Loucy (cell line): Measurements from ENCODE around the gene DNAJC5G.
"Not testable (repeated sequence)": the region's sequence is repeated elsewhere in the genome, so short reads cannot be mapped to it uniquely, and the experiment has no call there.

Experiments used
- H2AFZ ChIP-seq: fragments of 200-600 bp; sonication (generic); 2 replicates; pipeline ENCODE4 v1.6.0; 2016; ENCODE audit warnings: antibody characterized with exemption, mild to moderate bottlenecking, low read length, moderate library complexity
- H3F3A ChIP-seq: fragments of 200-600 bp; 2 replicates; pipeline ENCODE4 v1.6.0; 2016; ENCODE audit warnings: antibody characterized with exemption, low read depth, mild to moderate bottlenecking
- H3K27me3 ChIP-seq: fragments of 200-600 bp; sonication (generic); 2 replicates; pipeline ENCODE4 v1.6.1; 2014; ENCODE audit warnings: low read length, mild to moderate bottlenecking; ENCODE audit not compliant: insufficient read depth, poor library complexity, severe bottlenecking
- H3K36me3 ChIP-seq: fragments of 200-600 bp; sonication (generic); 2 replicates; pipeline ENCODE4 v1.6.1; 2016; ENCODE audit warnings: low read length; ENCODE audit not compliant: insufficient read depth
- H3K4me1 ChIP-seq: fragments of 200-600 bp; sonication (generic); 2 replicates; pipeline ENCODE4 v1.5.1; 2014; ENCODE audit warnings: low read length, mild to moderate bottlenecking; ENCODE audit not compliant: insufficient read depth, poor library complexity, severe bottlenecking
- H3K4me2 ChIP-seq: fragments of 200-600 bp; sonication (generic); 2 replicates; pipeline ENCODE4 v1.6.0; 2014; ENCODE audit warnings: antibody characterized with exemption, low read length, low read depth, mild to moderate bottlenecking; ENCODE audit not compliant: poor library complexity, severe bottlenecking
- H3K4me3 ChIP-seq: fragments of 200-600 bp; sonication (generic); 2 replicates; pipeline ENCODE4 v1.5.1; 2014; ENCODE audit warnings: low read length, mild to moderate bottlenecking, mixed read lengths; ENCODE audit not compliant: poor library complexity, severe bottlenecking
- H3K79me2 ChIP-seq: fragments of 200-600 bp; sonication (generic); 2 replicates; pipeline ENCODE4 v1.6.1; 2014; ENCODE audit warnings: low read length; ENCODE audit not compliant: insufficient read depth
- H3K9ac ChIP-seq: fragments of 200-600 bp; sonication (generic); 2 replicates; pipeline ENCODE4 v1.6.0; 2014; ENCODE audit warnings: mild to moderate bottlenecking, low read depth, low read length, moderate library complexity; ENCODE audit not compliant: poor library complexity, severe bottlenecking
- H3K9me2 ChIP-seq: fragments of 200-600 bp; sonication (generic); replicated peaks from 2 replicates; pipeline ENCODE4 v1.6.1; 2016; ENCODE audit warnings: low read depth, low read length, mixed read lengths
- H3K9me3 ChIP-seq: fragments of 200-600 bp; sonication (generic); 2 replicates; pipeline ENCODE4 v1.6.1; 2014; ENCODE audit warnings: mild to moderate bottlenecking, antibody characterized with exemption, low read length, low read depth; ENCODE audit not compliant: insufficient read depth
- H4K20me1 ChIP-seq: fragments of 200-600 bp; sonication (generic); 2 replicates; pipeline ENCODE4 v1.6.0; 2014; ENCODE audit warnings: antibody characterized with exemption, low read length, mild to moderate bottlenecking; ENCODE audit not compliant: insufficient read depth, poor library complexity, severe bottlenecking
- EZH2phosphoT487 ChIP-seq: fragments of 200-600 bp; IDR thresholded peaks from 2 replicates; pipeline ENCODE4 v1.6.1; 2018; ENCODE audit warnings: antibody characterized with exemption, mild to moderate bottlenecking, moderate library complexity, borderline replicate concordance
- TF ChIP-seq, protein P1 (sequence below): fragments of 200-600 bp; sonication (generic); conservative IDR thresholded peaks from 2 replicates; pipeline ENCODE4 v1.5.1; 2014; ENCODE audit warnings: mild to moderate bottlenecking, antibody characterized with exemption, low read length

The DNAJC5G gene

DNA sequence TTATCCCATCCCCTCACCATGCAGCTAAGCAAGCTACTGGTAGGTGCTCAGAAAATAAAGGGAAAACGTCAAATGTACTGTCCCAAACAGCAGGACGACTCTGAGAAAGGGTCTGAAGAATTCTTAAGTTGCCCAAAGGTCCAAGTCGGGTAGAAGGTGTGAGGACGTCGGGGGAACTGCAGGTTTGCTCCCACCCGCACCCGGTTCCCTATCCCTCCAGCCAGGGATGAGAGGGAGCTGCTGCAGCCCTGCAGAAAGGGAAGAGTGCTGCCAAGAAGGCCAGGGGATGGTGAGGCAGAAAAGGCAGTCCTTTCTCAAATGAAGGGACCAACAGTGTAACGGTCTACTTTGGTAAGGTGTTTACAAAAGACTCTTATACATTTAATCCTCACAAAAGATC lies 39.9 kb downstream of the DNAJC5G start:
- Histone ChIP-seq H2AFZ (no peak overlapping the region), H3K4me2 (peak overlapping the region; percentile 20), H3K79me2 (no peaks in the 10 kb centered on the region), H3K27me3 (no peaks in the 10 kb centered on the region), H3K9me3 (no peaks in the 10 kb centered on the region), H3K4me1 (peaks cover 9% of the 10 kb centered on the region), H3K4me3 (no peak overlapping the region), H3F3A (no peaks in the 10 kb centered on the region), H3K9me2 (no peaks in the 10 kb centered on the region), H4K20me1 (no peaks in the 10 kb centered on the region), H3K36me3 (no peaks in the 10 kb centered on the region), H3K9ac (no peak overlapping the region)
- TF ChIP-seq, protein P1, sequence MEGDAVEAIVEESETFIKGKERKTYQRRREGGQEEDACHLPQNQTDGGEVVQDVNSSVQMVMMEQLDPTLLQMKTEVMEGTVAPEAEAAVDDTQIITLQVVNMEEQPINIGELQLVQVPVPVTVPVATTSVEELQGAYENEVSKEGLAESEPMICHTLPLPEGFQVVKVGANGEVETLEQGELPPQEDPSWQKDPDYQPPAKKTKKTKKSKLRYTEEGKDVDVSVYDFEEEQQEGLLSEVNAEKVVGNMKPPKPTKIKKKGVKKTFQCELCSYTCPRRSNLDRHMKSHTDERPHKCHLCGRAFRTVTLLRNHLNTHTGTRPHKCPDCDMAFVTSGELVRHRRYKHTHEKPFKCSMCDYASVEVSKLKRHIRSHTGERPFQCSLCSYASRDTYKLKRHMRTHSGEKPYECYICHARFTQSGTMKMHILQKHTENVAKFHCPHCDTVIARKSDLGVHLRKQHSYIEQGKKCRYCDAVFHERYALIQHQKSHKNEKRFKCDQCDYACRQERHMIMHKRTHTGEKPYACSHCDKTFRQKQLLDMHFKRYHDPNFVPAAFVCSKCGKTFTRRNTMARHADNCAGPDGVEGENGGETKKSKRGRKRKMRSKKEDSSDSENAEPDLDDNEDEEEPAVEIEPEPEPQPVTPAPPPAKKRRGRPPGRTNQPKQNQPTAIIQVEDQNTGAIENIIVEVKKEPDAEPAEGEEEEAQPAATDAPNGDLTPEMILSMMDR = no peak
- TF ChIP-seq EZH2phosphoT487 = no peak

DNA sequence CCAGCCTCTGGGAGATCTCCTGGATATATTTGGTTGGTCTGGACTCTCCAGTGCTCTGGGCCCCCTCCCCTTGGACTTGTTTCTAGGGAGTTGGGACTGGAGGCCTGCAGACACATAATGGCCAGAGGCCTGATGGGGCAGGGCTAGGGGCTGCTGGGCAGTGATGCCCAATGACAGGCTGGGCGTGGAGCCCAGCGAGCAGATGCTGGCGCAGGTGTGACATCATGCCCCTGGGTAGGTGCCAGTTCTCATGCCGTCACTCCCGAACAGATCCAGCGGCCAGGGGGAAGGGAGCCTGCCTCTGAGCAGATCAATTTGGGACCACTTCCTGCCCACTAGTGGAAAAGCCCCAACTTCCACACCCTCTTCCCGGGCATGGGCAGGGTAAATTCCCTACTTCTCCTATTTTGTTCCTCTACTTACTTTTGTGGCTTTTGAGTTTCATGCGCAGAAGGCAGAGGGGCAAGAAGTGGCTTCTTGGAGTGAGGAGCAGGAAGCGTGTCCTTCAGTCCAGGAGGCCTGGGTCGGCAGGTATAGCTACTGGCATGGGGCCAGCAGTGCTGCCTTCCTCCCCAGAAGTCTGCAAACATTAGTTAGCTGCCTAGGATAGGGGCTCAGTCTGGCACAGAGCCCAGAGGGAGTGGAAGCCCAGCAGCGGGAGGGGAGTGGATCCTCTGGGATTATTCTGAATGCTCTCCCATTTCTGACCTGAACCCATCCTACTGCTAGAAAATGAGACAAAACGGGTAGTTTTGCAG lies 41.6 kb downstream of the DNAJC5G start:
- no peak overlapping the region for H3K9ac ChIP-seq
- peaks cover 11% of the 10 kb centered on the region for H3K4me1 ChIP-seq
- no peaks in the 10 kb centered on the region for H4K20me1 ChIP-seq
- H3K4me3 ChIP-seq = no peak overlapping the region
- TF ChIP-seq, protein P1 = no peak
- no peak for TF ChIP-seq EZH2phosphoT487
- H3K9me2 ChIP-seq = no peaks in the 10 kb centered on the region
- no peaks in the 10 kb centered on the region for H3K27me3 ChIP-seq
- no peaks in the 10 kb centered on the region for H3F3A ChIP-seq
- H3K36me3 ChIP-seq = no peaks in the 10 kb centered on the region
- peaks cover 4% of the 10 kb centered on the region; the same call in 1 of the 2 replicates for H3K79me2 ChIP-seq
- H3K4me2 ChIP-seq = no peak overlapping the region
- no peaks in the 10 kb centered on the region for H3K9me3 ChIP-seq
- no peak overlapping the region for H2AFZ ChIP-seq

DNA sequence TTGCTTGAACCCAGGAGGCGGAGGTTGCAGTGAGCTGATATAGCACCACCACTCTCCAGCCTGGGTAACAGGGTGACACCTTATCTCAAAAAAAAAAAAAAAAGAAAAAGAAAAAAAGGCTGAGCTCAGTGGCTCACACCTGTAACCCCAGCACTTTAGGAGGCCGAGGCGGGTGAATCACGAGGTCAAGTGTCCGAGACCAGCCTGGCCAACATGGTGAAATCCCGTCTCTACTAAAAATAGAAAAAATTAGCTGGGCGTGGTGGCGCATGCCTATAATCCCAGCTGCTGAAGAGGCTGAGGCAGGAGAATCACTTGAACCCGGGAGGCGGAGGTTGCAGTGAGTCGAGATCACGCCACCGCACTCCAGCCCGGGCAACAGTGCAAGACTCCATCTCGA lies 44.6 kb downstream of the DNAJC5G start:
- not testable (repeated sequence) for H2AFZ ChIP-seq, H3K9ac ChIP-seq, H3K27me3 ChIP-seq, H3K4me3 ChIP-seq, H3K9me3 ChIP-seq, H3F3A ChIP-seq, H3K36me3 ChIP-seq, H4K20me1 ChIP-seq, H3K9me2 ChIP-seq, H3K4me2 ChIP-seq
- Histone ChIP-seq H3K4me1 (peaks cover 17% of the 10 kb centered on the region), H3K79me2 (peaks cover 20% of the 10 kb centered on the region)
